NOMO-1 treated with DMSO at 0.1 percent for 48 hours (cell line): Measurements from ENCODE around the gene GATA1.

Source experiments
- DNase-seq: peaks from one replicate; lab custom pipeline; 2025; ENCODE audit not compliant: unreplicated experiment; lab: John Stamatoyannopoulos, UW

GATA1 gene

GRCh38 chrX:48786341-48786800, at the start of gene GATA1:
GATA1 (plus strand) TSS chrX:48786590; CDS start chrX:48791110, 4,520 bp downstream.
- no peak for DNase-seq

- DNase-seq: no peak
Observed at GRCh38 chrX:48736878-48737212, 49.5 kb upstream of the GATA1 start.

- DNase-seq: peak; percentile 94
Observed at GRCh38 chrX:48737213-48737938, 49.0 kb upstream of the GATA1 start.

GRCh38 chrX:48737940-48738339, 48.5 kb upstream of the GATA1 start:
- no peak for DNase-seq

- no peak for DNase-seq
Observed at GRCh38 chrX:48741834-48742233, 44.6 kb upstream of the GATA1 start.

- no peak for DNase-seq
Observed at GRCh38 chrX:48745222-48745621, 41.2 kb upstream of the GATA1 start.

- DNase-seq: no peak
Observed at GRCh38 chrX:48747415-48748016, 38.9 kb upstream of the GATA1 start.

GRCh38 chrX:48749182-48749581, 37.2 kb upstream of the GATA1 start:
- DNase-seq: no peak

- no peak for DNase-seq
Observed at GRCh38 chrX:48751343-48751742, 35.0 kb upstream of the GATA1 start.

GRCh38 chrX:48752498-48752897, 33.9 kb upstream of the GATA1 start:
- DNase-seq: no peak

- DNase-seq: no peak
Observed at GRCh38 chrX:48753708-48754228, 32.6 kb upstream of the GATA1 start.

GRCh38 chrX:48754238-48754637, 32.2 kb upstream of the GATA1 start:
- no peak for DNase-seq

GRCh38 chrX:48761674-48762471, 24.5 kb upstream of the GATA1 start, which contains the start of gene GLOD5:
GLOD5 (plus strand) TSS chrX:48761747; CDS start chrX:48761791, 44 bp downstream.
- DNase-seq: no peak

- no peak for DNase-seq
Observed at GRCh38 chrX:48769230-48769629, 17.2 kb upstream of the GATA1 start.

- no peak for DNase-seq
Observed at GRCh38 chrX:48770296-48770695, 16.1 kb upstream of the GATA1 start.

GRCh38 chrX:48772602-48773001, 13.8 kb upstream of the GATA1 start:
- DNase-seq: no peak

GRCh38 chrX:48776818-48777439, 9.5 kb upstream of the GATA1 start:
- DNase-seq: no peak

GRCh38 chrX:48779399-48779798, 7.0 kb upstream of the GATA1 start:
- DNase-seq: no peak

GRCh38 chrX:48781705-48782104, 4.7 kb upstream of the GATA1 start:
- no peak for DNase-seq

GRCh38 chrX:48782216-48782615, 4.2 kb upstream of the GATA1 start:
- no peak for DNase-seq

- no peak for DNase-seq
Observed at GRCh38 chrX:48782795-48783194, 3.6 kb upstream of the GATA1 start.
